ENCODE results near the gene TEDDM1. TPM values are rescaled to one million over a fixed set of nuclear protein-coding genes. Genes with fewer than 3 reads are reported as not detected.

The TEDDM1 gene
- total and polyA plus RNA-seq, 2 of the 13 experiments (the other 11 are each of a cell fraction or from before 2014, with no cell fraction given): not detected

DNA sequence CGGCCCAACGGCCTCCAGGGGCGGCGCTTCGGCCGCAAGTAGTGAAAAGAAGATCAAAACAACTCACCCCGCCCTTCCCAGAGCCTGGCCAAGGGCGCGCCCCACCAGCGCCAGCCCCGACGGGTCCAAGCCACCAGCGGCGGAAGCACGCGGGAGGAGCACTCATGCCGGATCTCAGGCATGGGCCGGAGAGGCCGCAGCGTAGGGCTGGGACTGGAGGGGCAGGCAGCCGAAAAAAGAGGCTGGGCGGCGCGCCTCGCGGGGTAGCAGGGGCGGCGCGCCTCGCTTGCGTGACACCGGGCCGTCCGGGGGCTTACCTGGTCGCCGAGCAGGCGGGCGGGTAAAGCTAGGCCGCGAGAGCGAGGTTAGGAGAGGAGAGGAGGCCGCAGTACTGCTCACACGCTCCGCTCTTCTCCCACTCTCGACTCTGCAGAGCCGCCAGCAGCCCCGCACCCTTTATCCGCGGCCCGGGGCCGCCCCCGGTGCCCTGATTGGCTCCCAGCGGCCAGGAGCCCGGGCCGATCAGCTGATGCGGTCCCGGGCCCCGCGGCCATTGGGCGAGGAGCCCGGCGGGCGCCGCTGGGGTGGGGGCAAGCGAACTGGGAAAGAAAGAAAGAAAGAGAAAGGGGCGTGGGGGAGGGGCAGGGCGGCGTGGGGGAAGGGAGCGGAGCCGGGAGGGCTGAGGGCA is 9.0 kb downstream of the TEDDM1 start, which contains the start of gene GLUL (continued):
- TF ChIP-seq, protein P1, sequence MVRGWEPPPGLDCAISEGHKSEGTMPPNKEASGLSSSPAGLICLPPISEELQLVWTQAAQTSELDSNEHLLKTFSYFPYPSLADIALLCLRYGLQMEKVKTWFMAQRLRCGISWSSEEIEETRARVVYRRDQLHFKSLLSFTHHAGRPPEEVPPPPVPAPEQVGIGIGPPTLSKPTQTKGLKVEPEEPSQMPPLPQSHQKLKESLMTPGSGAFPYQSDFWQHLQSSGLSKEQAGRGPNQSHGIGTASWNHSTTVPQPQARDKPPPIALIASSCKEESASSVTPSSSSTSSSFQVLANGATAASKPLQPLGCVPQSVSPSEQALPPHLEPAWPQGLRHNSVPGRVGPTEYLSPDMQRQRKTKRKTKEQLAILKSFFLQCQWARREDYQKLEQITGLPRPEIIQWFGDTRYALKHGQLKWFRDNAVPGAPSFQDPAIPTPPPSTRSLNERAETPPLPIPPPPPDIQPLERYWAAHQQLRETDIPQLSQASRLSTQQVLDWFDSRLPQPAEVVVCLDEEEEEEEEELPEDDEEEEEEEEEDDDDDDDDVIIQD (CRISPR knock-in tag; IDR thresholded peaks at IDR 0.05; ENCODE audit: low read depth): no peak; the same call in 1 of the 2 replicates
- TF ChIP-seq, protein P2, sequence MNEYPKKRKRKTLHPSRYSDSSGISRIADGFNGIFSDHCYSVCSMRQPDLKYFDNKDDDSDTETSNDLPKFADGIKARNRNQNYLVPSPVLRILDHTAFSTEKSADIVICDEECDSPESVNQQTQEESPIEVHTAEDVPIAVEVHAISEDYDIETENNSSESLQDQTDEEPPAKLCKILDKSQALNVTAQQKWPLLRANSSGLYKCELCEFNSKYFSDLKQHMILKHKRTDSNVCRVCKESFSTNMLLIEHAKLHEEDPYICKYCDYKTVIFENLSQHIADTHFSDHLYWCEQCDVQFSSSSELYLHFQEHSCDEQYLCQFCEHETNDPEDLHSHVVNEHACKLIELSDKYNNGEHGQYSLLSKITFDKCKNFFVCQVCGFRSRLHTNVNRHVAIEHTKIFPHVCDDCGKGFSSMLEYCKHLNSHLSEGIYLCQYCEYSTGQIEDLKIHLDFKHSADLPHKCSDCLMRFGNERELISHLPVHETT (CRISPR knock-in tag; conservative IDR thresholded peaks at IDR 0.05): no peak; the same call in 1 of the 2 replicates
- TF ChIP-seq KDM6A (CRISPR knock-in tag; IDR thresholded peaks at IDR 0.05; ENCODE audit: low read depth) (no peak), SAFB2 (CRISPR knock-in tag; IDR thresholded peaks at IDR 0.05; ENCODE audit: borderline replicate concordance, low read depth) (no peak; the same call in 1 of the 2 replicates), NPAS2 (CRISPR knock-in tag; IDR thresholded peaks at IDR 0.05; ENCODE audit: borderline replicate concordance) (no peak), IKZF1 (IDR thresholded peaks at IDR 0.05) (no peak), ZNF136 (CRISPR knock-in tag; IDR thresholded peaks at IDR 0.05; ENCODE audit: low read depth) (peak; percentile 72; the same call in 1 of the 2 replicates), ZNF766 (CRISPR knock-in tag; IDR thresholded peaks at IDR 0.05; ENCODE audit: borderline replicate concordance) (no peak; the same call in 1 of the 2 replicates), ZNF451 (CRISPR knock-in tag; IDR thresholded peaks at IDR 0.05) (no peak)
- TF ChIP-seq, protein P3, sequence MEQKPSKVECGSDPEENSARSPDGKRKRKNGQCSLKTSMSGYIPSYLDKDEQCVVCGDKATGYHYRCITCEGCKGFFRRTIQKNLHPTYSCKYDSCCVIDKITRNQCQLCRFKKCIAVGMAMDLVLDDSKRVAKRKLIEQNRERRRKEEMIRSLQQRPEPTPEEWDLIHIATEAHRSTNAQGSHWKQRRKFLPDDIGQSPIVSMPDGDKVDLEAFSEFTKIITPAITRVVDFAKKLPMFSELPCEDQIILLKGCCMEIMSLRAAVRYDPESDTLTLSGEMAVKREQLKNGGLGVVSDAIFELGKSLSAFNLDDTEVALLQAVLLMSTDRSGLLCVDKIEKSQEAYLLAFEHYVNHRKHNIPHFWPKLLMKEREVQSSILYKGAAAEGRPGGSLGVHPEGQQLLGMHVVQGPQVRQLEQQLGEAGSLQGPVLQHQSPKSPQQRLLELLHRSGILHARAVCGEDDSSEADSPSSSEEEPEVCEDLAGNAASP (CRISPR knock-in tag; IDR thresholded peaks at IDR 0.05; ENCODE audit: borderline replicate concordance): peak; percentile 31; the same call in 1 of the 2 replicates
- TF ChIP-seq, protein P4, sequence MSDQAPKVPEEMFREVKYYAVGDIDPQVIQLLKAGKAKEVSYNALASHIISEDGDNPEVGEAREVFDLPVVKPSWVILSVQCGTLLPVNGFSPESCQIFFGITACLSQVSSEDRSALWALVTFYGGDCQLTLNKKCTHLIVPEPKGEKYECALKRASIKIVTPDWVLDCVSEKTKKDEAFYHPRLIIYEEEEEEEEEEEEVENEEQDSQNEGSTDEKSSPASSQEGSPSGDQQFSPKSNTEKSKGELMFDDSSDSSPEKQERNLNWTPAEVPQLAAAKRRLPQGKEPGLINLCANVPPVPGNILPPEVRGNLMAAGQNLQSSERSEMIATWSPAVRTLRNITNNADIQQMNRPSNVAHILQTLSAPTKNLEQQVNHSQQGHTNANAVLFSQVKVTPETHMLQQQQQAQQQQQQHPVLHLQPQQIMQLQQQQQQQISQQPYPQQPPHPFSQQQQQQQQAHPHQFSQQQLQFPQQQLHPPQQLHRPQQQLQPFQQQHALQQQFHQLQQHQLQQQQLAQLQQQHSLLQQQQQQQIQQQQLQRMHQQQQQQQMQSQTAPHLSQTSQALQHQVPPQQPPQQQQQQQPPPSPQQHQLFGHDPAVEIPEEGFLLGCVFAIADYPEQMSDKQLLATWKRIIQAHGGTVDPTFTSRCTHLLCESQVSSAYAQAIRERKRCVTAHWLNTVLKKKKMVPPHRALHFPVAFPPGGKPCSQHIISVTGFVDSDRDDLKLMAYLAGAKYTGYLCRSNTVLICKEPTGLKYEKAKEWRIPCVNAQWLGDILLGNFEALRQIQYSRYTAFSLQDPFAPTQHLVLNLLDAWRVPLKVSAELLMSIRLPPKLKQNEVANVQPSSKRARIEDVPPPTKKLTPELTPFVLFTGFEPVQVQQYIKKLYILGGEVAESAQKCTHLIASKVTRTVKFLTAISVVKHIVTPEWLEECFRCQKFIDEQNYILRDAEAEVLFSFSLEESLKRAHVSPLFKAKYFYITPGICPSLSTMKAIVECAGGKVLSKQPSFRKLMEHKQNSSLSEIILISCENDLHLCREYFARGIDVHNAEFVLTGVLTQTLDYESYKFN (CRISPR knock-in tag; conservative IDR thresholded peaks at IDR 0.05): peak; percentile 55
- TF ChIP-seq, protein P5, sequence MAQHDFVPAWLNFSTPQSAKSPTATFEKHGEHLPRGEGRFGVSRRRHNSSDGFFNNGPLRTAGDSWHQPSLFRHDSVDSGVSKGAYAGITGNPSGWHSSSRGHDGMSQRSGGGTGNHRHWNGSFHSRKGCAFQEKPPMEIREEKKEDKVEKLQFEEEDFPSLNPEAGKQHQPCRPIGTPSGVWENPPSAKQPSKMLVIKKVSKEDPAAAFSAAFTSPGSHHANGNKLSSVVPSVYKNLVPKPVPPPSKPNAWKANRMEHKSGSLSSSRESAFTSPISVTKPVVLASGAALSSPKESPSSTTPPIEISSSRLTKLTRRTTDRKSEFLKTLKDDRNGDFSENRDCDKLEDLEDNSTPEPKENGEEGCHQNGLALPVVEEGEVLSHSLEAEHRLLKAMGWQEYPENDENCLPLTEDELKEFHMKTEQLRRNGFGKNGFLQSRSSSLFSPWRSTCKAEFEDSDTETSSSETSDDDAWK (CRISPR knock-in tag; IDR thresholded peaks at IDR 0.05): no peak
- TF ChIP-seq, protein P6, sequence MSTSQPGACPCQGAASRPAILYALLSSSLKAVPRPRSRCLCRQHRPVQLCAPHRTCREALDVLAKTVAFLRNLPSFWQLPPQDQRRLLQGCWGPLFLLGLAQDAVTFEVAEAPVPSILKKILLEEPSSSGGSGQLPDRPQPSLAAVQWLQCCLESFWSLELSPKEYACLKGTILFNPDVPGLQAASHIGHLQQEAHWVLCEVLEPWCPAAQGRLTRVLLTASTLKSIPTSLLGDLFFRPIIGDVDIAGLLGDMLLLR (CRISPR knock-in tag; IDR thresholded peaks at IDR 0.05): peak; percentile 67
